NOMO-1 treated with dmso at 0.1 percent for 144 hours (cell line): ENCODE data around the gene BSN.
"Not testable (repeated sequence)": the region's sequence is repeated elsewhere in the genome, so short reads cannot be mapped to it uniquely, and the experiment has no call there.

Experiments
- DNase-seq: peaks from one replicate; lab custom pipeline; 2025; ENCODE audit not compliant: unreplicated experiment; lab: John Stamatoyannopoulos, UW

Gene BSN

DNA sequence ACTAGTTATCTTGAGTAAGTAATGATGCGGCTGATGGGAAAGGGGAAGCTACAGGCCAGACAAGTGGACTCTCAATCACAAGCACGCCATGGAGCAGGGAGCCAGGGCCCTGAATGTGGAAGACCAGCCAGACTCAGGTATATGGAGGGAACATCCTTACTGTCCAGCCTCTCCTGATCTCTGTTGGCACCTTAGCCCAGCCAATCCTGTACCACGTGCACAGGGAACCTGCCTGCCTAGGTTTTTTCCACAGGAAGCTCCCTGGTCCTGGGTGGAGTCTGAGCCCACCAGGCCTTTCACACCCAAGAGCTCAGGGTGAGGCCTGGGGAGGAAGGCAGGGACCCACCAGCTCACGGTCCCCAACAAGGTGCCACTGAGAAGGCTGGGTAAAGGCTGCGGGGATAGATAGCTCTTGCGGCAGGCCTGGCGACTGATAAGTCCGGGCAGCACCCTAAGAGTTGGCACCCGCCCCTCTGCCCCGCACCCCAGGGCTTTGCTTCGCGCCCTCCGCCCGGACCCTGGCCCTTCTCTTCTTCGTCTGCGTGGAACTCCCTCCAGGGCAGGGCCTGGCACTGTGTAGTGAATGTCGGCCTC lies 118.9 kb downstream of the BSN start:
- no peak for DNase-seq

DNA sequence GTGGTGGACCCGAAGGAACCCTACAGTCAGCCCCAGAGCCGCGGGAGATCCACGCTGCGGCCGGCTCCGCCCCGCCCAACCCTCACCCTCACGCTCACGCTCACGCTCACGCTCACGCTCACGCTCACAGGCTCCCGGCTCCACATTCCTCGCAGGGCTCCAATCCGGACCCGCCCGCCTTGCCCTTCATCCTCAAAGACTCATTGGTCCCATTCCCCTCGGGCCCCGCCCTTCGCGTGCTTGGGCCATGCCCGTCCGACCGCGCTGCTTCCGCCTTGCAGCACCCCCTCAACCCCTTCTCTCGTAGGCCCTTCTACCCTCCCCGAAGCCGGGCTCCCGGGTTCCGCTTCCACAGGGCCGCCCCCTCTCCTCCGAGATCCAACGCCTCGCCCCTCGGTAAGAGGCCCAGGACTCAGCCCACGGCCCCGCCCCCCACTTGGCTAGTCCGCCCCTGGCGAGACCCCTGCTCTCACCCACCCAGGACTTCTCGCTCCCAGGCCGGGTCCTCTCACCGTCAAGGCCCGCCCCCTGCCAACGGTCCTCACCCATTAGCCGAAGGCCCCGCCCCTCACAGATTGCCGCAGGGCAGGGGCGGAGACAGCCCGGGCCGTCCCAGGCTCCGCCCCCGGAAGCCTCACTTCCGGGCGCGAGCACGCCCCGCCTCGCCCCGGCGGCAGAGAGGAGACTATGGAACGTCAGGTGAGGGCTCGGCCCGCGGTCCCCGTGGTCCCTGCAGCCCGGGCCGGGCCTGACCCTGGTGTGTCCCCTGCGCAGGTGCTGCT lies 119.6 kb downstream of the BSN start, which contains the start of gene APEH:
APEH (plus strand) TSS at position 637 of the 782 bp plus-strand sequence; CDS start at position 688, 51 bp downstream.
- no peak for DNase-seq

DNA sequence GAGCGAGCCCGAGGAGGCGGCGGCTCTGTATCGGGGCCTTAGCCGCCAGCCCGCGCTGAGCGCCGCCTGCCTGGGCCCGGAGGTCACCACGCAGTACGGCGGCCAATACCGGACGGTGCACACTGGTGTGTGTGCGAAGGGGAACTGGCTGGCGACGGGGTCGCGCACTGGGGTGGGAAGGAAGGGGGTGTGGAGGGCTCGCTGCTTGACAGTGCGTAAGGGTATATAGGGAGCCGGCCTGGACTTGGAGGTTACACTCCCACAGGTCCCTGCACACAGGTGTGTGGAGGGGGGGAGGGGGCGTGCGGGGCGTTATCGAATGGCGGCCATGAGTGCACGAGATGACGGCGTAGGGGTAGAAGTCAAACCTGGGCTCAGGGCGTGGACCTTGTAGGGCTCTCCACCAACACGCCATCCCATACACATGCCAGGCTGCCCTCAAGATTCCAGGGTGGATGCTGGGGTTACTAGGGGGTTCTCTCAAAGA lies 120.3 kb downstream of the BSN start:
- no peak for DNase-seq

DNA sequence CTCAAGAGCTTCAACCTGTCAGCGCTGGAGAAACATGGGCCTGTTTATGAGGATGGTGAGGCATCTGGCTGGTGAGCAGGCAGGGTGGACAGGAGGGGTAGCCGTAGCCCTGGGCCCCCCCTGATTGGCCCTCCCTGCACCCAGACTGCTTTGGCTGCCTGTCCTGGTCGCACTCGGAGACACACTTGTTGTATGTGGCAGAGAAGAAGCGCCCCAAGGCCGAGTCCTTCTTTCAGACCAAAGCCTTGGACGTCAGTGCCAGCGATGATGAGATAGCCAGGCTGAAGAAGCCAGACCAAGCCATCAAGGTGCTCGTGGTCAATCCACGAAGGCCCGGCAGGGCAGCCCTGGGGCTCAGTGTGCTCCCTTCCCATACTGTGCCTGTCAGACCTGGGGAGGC lies 121.6 kb downstream of the BSN start:
- no peak for DNase-seq

DNA sequence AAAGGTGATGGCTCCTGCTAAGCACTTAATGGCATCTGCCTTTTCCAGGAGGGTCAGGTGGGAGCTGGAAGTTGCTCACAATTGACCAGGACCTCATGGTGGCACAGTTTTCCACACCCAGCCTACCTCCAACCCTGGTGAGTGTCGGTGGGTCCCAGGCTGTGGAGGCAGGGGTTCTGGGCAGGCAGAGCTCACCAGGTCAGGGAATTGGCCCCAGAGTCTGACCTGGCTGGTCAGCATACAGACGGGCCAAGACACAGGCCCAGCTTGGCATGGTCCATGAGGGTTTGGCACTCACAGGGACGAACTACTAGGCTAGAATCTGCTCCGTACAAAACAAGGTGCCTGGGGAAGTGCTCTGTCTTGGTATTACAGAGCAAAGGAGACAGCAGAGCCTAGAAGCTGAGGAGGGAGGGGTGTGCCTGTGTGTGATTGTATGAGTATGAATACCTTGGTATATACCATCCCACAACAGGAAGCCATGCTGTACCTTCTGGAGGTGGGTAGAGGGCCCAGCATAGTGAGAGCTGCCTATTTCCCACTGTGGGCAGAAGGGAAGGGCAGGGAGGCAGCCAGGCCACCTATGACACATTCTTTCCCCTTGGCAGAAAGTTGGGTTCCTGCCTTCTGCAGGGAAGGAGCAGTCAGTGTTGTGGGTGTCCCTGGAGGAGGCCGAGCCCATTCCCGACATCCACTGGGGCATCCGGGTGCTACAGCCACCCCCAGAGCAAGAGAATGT lies 126.4 kb downstream of the BSN start:
- DNase-seq = no peak

DNA sequence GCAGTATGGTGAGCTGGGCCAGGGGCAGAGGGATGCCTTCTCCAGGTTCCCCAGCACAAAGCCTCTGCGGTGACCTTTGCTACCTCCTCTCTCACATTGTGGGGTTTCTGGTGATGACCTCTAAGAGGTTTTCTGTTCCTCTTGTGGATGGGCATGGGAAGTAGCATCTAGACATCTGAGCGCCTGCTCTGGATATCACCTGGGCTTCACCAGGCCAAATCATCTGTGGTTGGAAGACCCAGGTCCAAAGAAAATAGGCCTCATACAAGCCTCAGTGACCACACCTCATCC lies 126.9 kb downstream of the BSN start:
- DNase-seq = no peak

DNA sequence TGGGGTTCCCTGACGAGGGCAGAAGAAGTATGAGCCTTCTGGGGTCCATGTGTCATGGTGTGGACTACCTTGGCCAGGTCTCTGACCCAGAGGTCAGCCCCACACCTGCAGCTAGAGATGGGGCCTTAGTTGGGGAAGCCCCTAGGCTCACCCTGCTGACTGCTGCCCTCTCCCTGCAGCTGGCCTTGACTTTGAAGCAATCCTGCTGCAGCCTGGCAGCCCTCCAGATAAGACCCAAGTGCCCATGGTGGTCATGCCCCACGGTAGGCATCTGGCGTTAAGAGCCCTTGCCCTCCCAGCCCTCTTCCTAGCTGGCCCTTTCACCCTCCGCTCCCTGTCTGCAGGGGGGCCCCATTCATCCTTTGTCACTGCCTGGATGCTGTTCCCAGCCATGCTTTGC lies 127.3 kb downstream of the BSN start:
- no peak for DNase-seq

DNA sequence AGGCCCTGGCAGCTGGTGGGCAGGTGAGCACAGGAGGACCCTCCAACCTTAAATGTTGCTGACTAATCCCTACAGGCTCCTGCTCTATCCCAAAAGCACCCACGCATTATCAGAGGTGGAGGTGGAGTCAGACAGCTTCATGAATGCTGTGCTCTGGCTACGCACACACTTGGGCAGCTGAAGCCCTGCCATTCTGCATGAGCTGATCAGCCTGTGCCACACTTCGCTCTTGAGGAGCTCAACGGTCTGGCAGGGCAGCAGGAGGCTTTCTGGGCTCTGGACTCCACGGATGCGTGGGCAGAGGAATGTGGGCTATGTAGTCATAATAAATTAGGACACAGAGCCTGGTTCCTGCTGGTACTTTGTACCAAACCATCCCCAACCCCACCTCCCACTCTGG lies 128.9 kb downstream of the BSN start:
- no peak for DNase-seq

DNA sequence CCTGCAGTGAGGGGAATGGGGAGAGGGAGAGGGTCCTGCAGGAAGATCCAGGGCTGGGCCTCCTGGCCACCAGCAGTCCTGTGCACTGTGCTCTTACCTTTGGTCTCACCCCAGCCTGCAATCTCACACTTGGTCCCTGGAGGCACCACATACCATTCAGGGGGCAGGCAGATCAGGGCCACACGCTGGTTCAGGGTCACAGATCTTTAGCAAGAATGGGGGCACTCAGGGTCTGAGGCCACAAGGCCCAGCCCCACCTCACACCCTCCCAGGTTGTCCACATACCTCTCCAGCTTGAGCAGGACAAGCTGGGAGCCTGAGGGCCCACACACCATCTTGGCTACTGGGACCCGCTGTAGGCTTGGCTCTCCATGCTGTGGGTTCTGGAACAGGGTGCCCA lies 130.2 kb downstream of the BSN start:
- DNase-seq = not testable (repeated sequence)

DNA sequence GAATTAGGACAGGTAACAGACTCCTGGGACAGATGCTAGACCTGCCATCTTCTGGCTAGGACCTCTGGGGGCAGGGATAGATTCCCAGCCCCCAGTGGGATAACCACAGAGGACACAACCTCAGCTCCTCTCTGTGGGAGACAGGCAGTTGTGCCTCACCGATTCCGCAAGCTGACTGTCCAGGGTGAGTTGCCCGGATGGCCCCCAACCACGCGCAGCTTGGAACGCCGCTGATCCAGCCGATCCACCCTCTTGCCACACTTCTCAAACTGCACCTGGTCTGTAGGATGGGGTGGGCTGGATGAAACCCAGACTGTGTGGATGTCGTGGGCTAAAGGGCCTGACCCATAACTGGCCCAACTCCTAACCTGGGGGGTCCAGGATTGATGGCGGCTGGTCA lies 130.8 kb downstream of the BSN start:
- DNase-seq = not testable (repeated sequence)

DNA sequence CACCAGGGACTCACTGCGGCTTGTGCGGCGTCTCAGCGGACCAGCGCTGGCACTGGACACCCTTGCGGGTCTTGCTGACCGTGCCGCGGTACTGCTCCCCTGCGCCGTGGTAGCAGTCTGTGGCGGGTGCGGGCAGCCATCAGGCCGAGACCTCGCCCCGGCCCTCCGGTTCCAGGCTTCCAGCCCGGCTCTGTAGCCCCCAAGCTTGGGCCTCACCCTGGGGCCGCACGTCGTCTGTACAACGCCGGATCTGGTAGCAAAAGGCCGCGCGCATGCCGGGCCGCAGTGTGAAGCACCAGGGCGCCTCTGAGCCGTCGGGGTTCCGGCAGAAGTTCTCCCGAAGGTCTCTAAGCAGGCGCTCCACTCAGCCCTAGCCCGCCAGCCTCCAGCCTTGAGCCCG lies 131.6 kb downstream of the BSN start:
- DNase-seq = not testable (repeated sequence)

DNA sequence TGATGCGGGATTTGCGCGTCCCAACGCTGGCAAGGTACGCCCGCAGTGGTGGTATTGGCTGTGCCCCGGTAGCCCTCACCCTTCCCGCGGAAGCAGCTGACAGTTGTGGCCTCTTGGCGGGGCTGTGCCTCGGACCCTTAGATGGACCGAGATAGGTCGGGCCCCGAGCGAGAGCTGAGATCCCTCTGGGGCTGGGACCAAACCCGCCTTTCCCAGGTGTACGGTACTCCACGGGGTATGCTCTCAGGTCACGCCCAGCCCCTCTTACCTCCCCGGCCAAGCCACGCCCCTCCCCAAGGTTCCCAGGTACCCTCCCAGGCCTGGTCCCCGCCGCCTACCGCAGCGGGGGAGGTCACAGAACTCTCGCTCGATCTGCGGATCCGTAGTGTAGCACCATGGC lies 132.1 kb downstream of the BSN start:
- not testable (repeated sequence) for DNase-seq

DNA sequence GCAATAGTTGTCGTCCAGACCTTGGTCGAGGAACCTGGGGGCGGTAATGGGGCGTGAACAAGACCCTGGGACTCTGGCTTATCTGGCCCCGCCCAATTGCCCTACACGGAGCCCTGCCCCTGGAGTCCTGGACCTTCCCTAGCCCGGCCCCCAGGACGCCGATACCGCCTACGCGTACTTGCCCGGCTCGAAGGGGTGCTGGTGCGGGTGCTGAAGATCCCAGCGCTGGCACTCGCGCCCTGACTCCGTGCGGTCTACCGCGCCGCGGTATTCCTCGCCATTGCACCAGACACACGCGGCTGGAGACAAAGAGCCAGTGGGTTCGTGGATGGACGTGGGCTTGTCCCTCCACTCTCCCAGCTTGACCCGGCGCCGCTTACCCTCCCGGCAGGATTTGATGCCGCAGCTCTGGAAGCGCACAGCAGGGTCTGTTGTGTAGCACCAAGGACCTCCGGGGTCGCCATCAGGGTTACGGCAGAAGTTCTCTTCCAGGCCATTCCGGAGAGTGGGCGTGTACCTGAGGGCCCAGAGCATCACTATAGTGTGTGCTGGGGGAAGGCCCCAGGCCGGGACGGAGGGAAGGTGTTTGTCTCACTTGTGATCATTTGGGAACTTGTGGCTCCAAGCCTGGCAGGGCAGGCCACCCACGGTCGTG lies 132.6 kb downstream of the BSN start:
- DNase-seq = not testable (repeated sequence)

DNA sequence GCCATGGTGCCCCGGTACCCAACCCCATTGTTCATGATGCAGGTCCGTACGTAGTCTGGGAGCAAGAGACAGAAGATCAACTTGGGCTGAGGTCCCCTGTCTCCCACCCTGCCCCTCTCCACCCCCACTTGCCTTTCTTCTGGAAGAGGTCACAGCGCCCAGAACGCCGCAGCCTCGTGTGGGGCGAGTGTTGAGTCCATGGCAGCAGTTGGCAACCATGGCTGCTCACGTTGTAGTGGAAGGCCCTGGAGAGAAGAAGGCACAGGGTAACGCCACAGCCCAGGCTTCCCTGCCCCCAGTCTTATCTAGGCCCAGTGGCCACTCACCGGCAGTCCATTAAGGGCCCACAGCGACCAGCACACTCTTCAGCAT lies 133.1 kb downstream of the BSN start:
- DNase-seq = not testable (repeated sequence)

DNA sequence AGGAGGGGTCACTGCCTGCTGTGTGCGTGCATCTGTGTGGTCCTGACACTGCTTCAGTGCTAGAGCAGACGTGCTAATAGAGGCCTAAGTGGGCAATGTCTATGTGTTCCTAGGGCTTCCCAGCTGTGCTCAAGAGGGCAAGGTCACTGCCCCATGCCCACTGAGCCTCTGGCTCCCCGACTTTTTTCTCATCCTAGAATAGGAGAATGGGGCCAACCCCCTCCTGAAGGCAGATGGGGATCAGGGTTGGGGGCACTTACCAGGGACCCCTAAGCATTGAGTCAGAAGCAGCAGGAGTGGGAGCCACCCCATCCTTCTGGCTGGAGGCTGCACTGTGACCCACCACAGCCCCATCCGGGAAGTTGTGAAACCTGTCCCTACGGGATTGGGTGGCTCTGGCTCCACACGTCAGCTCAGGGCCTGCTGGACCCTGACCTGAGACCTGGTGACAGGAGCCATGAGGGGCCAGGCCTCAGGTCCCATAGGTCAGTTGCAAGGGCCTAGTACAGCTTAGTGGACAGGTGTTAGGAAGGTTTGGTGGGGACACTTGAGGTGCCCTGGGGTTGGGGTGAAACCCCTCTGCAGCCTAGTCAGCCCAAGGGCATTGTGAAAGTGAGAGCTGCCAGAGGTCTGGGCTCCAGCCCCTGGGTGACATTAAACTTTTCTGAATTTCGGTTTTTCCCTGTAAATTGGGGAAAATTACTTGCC lies 134.2 kb downstream of the BSN start:
- not testable (repeated sequence) for DNase-seq

DNA sequence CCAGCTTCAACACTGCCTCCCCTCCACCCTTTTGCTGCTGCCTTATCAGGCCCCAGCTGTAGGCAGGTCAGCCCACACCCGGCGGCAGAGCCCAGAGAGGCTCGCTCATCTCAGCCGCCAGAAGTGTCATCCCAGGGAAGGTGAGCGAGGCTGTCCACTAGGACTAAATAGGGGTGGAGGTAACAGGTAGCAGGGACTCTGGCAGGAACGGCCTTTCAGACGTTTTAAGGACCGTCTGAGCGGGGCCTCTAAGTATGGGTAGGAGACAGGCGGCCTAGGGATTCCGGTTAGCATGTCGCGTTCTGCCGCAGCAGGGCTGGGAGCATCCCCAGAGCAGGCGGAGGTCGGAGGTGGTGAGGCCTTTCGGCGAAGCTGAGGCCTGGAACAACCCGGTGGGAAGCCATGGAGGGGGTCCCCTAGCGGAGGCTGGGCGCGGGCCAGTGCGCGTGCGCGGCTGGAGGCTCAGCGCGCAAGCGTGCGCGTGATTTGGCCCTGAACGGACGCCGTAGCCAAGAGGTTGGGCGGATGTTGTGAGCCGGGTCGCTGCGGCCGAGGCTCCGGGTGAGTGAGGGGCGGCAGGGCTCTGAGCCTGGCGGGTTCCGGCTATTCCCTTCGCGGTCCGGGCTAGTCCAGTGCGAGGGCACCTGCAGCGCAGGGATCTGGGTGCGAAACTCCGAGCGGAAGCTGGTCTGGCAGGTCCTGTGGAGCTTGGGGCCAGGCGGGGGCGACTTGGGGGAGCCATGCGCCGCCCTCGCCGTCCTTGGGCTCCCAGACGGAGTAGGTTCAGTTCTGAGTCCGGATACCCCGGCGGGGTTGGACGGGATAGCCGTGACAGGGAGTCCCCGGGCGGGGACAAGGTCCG lies 135.0 kb downstream of the BSN start, which contains the start of the genes MST1 and RNF123:
MST1 (minus strand) TSS at position 429 of the 862 bp plus-strand sequence. CDS start 783 bp downstream, outside the sequence.
RNF123 (plus strand) TSS at position 512 of the 862 bp plus-strand sequence. CDS start 1,609 bp downstream, outside the sequence.
- DNase-seq = no peak

DNA sequence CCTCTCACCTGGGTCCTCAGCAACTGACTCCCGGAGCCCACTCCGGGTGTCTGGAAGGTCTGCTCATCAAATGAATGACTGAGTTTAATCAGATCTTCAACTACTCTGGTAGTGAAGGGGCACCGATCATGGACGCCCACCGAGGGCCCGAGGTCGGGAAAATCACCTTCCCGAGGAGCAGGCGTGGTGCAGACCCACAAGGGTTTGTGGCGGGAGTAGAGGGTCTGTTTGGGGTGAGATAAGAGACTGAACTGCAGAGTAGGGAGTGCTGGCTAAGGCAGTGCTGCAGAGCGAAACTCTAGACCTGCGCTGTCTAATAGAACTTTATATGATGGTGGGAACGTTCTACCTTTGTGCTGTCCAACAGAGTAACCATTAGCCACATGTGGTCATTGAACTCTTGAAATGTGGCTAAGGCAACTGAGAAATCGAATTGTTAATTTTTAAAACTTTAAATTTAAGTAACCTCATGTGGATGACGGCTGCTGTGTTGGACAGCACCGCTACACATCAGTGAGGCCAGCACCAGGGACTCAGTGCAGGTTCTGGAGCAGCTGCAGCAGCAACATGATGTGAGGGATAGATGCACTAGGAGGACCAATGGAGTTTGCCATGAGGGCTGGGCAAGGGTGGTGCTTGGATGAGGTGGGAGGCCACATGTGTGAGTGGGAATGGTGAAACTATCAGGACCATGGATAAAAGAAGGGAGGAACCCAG lies 135.8 kb downstream of the BSN start:
- not testable (repeated sequence) for DNase-seq

DNA sequence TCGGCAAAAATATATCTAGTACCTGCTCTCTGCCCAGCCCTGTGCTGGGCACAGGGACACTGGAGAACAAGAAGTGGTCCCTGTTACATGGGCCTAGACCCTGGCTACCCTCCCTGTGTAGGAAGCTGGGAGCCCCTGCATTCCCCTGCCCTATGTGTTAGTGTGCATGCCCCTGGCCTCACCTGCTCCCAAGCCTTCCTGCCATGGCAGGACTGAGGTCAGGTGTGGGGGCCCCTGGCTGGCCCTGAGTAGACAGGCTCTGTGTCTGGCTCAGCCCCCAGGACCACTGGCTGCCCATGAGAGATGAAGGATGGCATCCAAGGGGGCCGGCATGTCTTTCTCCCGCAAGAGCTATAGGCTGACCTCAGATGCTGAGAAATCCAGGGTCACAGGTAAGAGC lies 136.6 kb downstream of the BSN start:
- DNase-seq = not testable (repeated sequence)

DNA sequence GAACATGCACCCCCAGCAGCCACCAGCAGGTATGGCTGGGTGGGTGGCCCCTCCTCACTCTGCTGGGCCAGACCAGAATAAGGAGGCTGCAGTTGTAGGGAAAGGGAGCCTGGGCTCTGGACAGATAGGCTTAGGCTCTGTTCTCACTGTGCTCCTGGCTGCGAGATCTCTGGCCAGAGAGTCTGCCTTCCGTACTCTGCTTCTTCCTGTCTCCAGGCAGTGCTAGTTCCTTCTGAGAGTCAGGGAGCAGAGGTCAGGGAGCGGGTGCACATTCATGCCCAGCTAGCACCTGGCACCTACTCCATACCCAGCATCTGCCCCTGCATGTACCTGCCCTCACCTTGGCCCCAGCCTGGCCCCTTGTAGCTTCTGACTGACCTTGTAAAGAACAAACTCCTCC lies 137.2 kb downstream of the BSN start:
- DNase-seq = not testable (repeated sequence)
